ENCODE results near the gene PDGFC.

The PDGFC gene, protein sequence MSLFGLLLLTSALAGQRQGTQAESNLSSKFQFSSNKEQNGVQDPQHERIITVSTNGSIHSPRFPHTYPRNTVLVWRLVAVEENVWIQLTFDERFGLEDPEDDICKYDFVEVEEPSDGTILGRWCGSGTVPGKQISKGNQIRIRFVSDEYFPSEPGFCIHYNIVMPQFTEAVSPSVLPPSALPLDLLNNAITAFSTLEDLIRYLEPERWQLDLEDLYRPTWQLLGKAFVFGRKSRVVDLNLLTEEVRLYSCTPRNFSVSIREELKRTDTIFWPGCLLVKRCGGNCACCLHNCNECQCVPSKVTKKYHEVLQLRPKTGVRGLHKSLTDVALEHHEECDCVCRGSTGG
- total RNA-seq = 0 to 0.09 reads per million in 2 experiments

GRCh38 chr4:156971676-156972378, at the start of gene PDGFC:
Gene PDGFC, minus strand, starts transcription at chr4:156971799. Its CDS starts 896 bp downstream, at chr4:156970903.
- no peak for DNase-seq (ENCODE audit: low read depth)

GRCh38 chr4:157020882-157021281, 49.3 kb upstream of the PDGFC start:
- DNase-seq (ENCODE audit: low read depth) = no peak

DNA sequence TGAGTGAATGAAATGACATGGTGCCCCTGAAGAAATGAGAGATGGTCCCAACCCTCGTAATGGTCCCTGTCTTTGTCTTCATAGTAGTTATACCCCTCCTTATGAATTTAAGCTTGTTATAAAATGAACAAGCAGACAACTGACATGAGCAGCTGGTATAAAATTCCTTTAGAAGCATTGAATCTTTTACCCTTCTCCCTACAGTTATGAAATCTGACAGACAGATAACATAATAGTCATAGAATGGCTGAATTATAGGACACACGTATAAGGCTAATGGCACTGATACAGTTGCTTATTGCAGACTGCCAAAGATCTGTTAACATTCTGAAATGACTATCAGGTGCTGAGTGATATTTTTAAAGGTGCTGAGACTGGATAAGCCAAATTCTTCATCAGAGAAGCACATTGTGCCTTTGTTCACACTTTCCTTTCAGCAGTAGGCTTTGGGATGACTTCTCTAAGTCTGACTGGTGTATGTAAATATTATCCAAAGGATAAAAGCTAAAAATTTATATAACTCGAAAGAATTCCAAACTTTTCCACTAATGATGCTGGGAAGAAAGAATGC, 47.4 kb upstream of the PDGFC start:
- no peak for DNase-seq (ENCODE audit: low read depth)

DNA sequence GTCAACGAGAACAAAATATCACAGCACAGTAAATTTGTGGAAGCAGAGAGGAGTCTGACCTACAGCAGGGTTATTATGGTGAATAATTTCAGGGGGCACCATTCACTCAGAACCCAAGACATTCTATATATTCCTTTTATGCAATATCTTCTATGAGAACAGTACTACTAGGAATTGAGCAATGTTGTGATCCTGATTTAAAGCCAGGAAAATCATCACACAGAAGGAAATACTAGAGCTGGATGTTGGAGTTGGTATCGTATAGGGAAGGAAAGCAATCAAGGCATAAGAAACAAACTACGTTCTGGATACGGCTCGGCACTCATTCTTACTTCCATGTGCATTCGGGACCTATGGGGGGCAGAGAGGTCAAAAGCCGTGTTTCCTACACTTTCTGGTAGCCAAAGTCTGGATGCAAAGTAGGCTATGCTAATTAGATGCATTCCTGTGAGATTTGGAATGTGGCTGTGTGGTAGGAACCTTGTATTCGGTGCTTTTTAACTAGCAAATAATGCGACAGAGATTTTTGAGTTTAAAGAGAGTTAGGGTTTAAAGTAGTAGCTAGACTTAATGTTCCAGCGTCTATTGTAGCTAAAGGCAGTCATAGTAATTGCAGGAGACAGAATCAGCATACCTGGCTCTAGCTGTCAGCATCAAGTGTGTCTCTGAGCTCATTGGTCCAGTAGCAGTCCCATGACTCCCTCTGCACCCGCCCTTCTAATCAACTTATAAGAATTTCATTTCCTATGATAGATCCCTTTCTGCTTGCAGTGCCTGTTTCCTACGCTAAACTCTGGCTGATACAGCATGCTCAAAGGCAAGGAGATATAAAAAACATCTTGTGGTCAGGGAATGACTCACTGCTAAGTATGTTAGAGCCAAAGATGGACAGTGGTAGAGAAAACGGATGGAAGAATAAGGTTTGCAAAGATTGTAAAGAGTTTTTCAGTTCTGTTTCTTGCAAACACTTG, 43.3 kb upstream of the PDGFC start:
- no peak for DNase-seq (ENCODE audit: low read depth)

DNA sequence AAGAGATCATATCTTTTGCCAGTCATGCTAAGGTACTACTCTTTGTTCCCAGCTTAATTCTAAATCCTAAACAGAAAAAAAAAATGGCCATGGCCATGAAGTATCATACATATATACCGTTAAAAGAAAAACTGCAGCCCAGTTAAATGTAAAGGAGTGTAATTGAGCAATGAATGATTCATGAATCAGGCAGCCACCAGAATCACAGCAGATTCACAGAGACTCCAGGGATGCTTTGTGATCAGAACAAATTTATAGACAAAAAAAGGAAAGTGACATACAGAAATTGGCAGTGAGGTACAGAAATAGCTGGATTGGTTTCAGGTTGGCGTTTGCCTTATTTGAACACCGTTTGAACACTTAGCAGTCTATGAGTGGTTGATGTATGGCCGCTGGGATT, 42.1 kb upstream of the PDGFC start:
- DNase-seq (ENCODE audit: low read depth) = no peak

GRCh38 chr4:157012781-157013180, 41.2 kb upstream of the PDGFC start:
- no peak for DNase-seq (ENCODE audit: low read depth)

GRCh38 chr4:157012296-157012695, 40.7 kb upstream of the PDGFC start:
- no peak for DNase-seq (ENCODE audit: low read depth)

- no peak for DNase-seq (ENCODE audit: low read depth)
Observed at GRCh38 chr4:157010630-157011029, 39.0 kb upstream of the PDGFC start.

DNA sequence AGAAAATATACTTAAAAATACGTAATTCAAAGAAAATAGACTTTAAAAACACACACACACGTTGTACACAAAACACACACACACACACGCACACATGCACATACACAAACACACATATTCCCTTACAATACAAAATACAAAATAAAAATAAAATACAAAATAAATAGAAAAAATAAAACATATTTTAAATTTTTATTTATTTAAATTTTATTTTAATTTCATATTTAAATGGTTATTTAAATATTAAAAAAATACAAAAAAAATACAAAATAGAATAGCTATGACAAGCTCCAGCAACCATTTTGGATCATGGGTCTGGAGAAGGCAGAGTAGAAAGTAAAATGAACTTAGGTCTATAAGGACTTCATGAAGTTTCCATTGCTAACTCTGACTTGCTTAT, 34.2 kb upstream of the PDGFC start:
- no peak for DNase-seq (ENCODE audit: low read depth)

DNA sequence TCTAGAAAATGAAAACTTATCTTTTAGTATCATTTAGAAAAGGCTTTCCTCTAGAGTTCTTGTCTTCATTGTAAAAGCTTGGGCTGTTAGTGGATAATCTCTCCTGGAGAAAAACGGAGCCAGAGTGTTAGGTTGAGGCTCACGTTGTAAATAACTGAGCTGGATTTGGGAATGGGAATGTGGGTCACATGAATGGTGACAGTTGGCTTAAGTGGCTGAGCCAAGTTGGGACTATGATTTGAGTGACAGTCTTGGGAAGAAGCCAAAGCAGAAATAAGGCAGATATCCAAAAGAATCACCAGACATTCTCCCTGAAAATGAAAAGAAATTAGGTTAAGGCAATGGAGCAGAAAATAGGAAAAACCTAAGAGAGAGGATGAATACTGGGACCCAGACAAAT, 33.6 kb upstream of the PDGFC start:
- no peak for DNase-seq (ENCODE audit: low read depth)

- DNase-seq (ENCODE audit: low read depth) = no peak
Observed at GRCh38 chr4:157004279-157005161, 32.9 kb upstream of the PDGFC start.

DNA sequence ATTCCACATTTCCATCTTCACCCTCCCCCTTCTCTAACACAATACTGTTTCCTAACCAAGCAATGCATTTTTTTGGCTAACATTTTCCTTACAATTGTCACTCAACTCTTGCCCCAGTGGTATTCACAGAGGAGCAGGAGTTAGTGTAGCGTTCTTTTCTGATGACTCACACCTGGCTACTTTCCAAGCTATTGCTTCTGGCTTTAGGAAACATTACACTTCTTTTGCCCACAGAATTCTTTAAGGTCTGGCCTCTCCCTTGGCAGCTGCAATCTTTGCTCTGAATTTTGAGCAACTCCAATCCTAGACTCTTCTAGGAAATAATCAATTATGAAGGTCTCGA, 27.5 kb upstream of the PDGFC start:
- DNase-seq (ENCODE audit: low read depth) = no peak

DNA sequence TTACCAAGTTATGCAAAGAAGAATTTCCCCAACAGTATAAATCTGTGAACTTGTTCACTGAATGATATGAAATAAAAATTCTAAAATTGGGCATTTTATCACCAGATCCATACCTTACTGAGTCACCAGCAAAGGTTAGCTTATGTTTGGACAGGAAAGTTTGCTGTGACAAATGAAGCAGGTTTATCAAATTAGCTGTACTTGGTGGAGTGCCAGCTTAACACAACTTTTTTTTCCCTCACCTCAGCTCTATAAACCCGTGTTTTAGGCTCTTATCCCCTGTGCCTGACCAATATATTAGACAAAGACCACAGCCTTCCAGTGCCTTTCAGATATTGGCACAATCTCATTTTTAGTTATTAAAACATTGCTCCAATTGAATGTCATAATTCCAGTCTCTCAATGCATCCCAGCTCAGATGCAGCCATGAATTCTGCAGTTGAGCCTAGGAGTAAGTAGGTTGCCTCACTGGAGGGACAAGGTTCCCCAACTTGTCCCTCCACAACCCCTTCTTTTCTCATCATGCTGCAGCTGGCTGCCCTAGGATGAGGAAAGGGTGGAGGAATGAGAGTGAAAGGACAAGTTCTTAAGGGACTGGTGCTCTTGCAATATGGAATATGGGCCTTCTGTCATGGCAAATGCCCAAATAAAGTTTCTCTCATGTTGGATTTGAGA, 27.0 kb upstream of the PDGFC start:
- DNase-seq (ENCODE audit: low read depth) = no peak

- no peak for DNase-seq (ENCODE audit: low read depth)
Observed at GRCh38 chr4:156992943-156993342, 21.3 kb upstream of the PDGFC start.

DNA sequence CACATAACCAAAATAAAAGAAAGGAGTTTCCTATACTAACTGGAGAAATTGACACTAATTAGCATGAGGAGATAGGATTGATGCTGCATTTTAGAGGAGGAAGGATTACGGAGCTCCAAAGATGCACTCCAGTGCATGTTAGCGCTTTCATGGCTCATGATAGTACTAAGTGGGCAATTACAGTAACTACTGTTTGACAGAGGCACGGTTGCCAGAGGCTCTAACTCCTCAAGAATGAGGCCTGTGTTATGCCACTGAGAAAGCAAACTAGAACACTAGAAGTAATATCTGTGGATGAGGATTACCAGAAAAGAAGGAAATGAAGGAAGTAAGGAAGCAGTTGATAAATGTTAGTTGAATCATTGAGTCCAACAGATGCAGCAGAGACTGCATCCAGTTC, 19.6 kb upstream of the PDGFC start:
- DNase-seq (ENCODE audit: low read depth) = no peak

DNA sequence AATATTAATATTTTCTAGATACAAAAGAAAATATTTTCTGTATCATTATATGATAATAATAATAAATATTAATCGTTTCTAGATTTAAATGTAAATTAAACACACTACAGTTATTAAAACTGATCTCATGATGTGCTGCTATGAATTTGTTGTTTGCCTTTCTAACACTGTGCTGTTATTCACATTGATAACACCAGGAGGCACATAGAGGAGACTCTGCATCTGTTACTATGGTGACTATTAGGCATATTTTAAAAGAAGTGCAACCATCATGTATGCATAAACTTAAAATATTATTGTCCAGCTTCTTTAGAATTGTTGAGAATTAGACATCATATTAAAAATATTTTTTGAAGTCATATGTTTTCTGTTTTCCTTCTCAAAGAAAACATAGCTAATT, 11.8 kb upstream of the PDGFC start:
- DNase-seq (ENCODE audit: low read depth) = no peak

DNA sequence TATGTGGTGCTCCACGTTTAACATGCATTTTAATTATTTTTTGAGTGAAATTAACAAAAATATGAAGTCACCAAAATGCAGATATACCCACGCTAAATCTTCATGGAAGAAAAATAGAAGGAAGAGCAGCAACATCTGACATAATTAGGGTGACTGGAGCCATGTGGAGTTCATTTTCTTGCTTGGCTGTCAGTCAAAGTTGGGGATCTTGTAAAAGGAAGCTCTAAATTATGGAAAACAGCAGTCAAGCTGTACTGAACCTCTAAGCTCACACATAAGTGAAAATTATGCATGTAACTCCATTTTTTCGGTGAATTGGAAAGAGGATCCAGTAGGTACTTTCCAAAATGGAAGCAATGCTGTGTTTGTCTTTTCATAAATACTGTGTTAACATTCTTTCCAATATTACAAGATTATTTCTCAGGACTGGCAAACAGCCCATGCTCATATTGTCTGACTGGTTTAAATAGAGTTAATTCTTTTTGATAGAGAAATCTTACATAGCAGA, 9.7 kb upstream of the PDGFC start:
- DNase-seq (ENCODE audit: low read depth) = no peak

- DNase-seq (ENCODE audit: low read depth) = no peak
Observed at GRCh38 chr4:156977435-156978160, 6.0 kb upstream of the PDGFC start.

- no peak for DNase-seq (ENCODE audit: low read depth)
Observed at GRCh38 chr4:156976147-156976546, 4.5 kb upstream of the PDGFC start.

GRCh38 chr4:156975686-156976085, 4.1 kb upstream of the PDGFC start:
- no peak for DNase-seq (ENCODE audit: low read depth)
